ENCODE results near the gene BMPR1B.

BMPR1B gene

DNA sequence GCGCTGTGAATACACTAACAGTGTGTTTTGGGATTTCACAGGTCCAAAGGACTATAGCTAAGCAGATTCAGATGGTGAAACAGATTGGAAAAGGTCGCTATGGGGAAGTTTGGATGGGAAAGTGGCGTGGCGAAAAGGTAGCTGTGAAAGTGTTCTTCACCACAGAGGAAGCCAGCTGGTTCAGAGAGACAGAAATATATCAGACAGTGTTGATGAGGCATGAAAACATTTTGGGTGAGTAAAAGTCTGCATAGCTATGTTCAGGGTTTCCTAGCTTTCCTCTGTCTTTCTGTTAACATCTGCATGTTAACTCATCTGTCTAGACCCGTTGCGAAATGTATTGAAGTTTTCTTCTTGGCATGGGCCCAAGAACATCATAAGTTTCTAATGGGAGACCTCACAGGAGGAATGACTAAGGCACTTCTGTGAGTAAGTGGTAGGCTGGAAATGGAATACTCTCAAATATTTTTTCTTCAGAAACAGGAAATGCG is 372.1 kb downstream of the BMPR1B start:
- no peak overlapping the region for H3K27ac ChIP-seq (ENCODE audit: extremely low read depth, low read depth, low read length)
- no peaks in the 10 kb centered on the region; a peak in 1 of 3 replicates for H3K36me3 ChIP-seq (ENCODE audit: control insufficient read depth in 2 of 2, insufficient read depth in 1 of 2, low read length in 2 of 2)
- ChIA-PET CTCF (no interaction called here), POLR2A (no interaction called here)
- peaks cover 2% of the 10 kb centered on the region; the same call in 1 of the 2 replicates for H3K4me1 ChIP-seq (ENCODE audit: control insufficient read depth, insufficient read depth, low read length)
- no peak overlapping the region for H3K4me3 ChIP-seq (ENCODE audit: low read depth, low read length)
- no peaks in the 10 kb centered on the region for H3K9me3 ChIP-seq (ENCODE audit: control insufficient read depth, insufficient read depth, low read depth, low read length)
- TF ChIP-seq SETDB1 (IDR thresholded peaks at IDR 0.05; ENCODE audit: insufficient read length, low read length) (no peak), ZNF621 (tag by site-specific recombination; IDR thresholded peaks at IDR 0.05) (no peak), GLIS1 (tag by site-specific recombination; IDR thresholded peaks at IDR 0.05) (peak; percentile 57), ZNF660 (tag by site-specific recombination; IDR thresholded peaks at IDR 0.05) (peak; percentile 44; the same call in 1 of the 2 replicates), ZNF777 (tag by site-specific recombination; IDR thresholded peaks at IDR 0.05; ENCODE audit: borderline replicate concordance) (no peak), ZNF311 (tag by site-specific recombination; IDR thresholded peaks at IDR 0.05; ENCODE audit: borderline replicate concordance) (no peak), ZNF529 (tag by site-specific recombination; IDR thresholded peaks at IDR 0.05; ENCODE audit: insufficient replicate concordance) (no peak), ZNF560 (tag by site-specific recombination; IDR thresholded peaks at IDR 0.05; ENCODE audit: borderline replicate concordance) (no peak), ZNF585B (tag by site-specific recombination; IDR thresholded peaks at IDR 0.05) (no peak), ZNF302 (tag by site-specific recombination; IDR thresholded peaks at IDR 0.05; ENCODE audit: low read depth) (no peak), ZNF169 (tag by site-specific recombination; IDR thresholded peaks at IDR 0.05) (no peak), ZNF366 (tag by site-specific recombination; conservative IDR thresholded peaks at IDR 0.05) (peak; percentile 34; the same call in 1 of the 2 replicates), ZNF138 (tag by site-specific recombination; IDR thresholded peaks at IDR 0.05; ENCODE audit: borderline replicate concordance) (no peak), TCF7L2 (IDR thresholded peaks at IDR 0.05; ENCODE audit: borderline replicate concordance, low read depth, low read length) (no peak), PRDM1 (tag by site-specific recombination; IDR thresholded peaks at IDR 0.05) (peak; percentile 80), ZNF658 (tag by site-specific recombination; IDR thresholded peaks at IDR 0.05) (no peak), ZNF664 (tag by site-specific recombination; IDR thresholded peaks at IDR 0.05) (no peak), ZNF146 (tag by site-specific recombination; IDR thresholded peaks at IDR 0.05) (peak; percentile 94), KLF16 (tag by site-specific recombination; IDR thresholded peaks at IDR 0.05) (no peak), ZNF677 (tag by site-specific recombination; IDR thresholded peaks at IDR 0.05) (no peak), WT1 (tag by site-specific recombination; IDR thresholded peaks at IDR 0.05) (no peak), ZNF473 (tag by site-specific recombination; IDR thresholded peaks at IDR 0.05) (no peak), ZNF501 (tag by site-specific recombination; IDR thresholded peaks at IDR 0.05) (no peak), ZEB2 (tag by site-specific recombination; IDR thresholded peaks at IDR 0.05) (peak; percentile 30; the same call in 1 of the 2 replicates)
- TF ChIP-seq, protein P1, sequence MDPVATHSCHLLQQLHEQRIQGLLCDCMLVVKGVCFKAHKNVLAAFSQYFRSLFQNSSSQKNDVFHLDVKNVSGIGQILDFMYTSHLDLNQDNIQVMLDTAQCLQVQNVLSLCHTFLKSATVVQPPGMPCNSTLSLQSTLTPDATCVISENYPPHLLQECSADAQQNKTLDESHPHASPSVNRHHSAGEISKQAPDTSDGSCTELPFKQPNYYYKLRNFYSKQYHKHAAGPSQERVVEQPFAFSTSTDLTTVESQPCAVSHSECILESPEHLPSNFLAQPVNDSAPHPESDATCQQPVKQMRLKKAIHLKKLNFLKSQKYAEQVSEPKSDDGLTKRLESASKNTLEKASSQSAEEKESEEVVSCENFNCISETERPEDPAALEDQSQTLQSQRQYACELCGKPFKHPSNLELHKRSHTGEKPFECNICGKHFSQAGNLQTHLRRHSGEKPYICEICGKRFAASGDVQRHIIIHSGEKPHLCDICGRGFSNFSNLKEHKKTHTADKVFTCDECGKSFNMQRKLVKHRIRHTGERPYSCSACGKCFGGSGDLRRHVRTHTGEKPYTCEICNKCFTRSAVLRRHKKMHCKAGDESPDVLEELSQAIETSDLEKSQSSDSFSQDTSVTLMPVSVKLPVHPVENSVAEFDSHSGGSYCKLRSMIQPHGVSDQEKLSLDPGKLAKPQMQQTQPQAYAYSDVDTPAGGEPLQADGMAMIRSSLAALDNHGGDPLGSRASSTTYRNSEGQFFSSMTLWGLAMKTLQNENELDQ (tag by site-specific recombination; IDR thresholded peaks at IDR 0.05; ENCODE audit: low read depth), result no peak
- TF ChIP-seq, protein P2, sequence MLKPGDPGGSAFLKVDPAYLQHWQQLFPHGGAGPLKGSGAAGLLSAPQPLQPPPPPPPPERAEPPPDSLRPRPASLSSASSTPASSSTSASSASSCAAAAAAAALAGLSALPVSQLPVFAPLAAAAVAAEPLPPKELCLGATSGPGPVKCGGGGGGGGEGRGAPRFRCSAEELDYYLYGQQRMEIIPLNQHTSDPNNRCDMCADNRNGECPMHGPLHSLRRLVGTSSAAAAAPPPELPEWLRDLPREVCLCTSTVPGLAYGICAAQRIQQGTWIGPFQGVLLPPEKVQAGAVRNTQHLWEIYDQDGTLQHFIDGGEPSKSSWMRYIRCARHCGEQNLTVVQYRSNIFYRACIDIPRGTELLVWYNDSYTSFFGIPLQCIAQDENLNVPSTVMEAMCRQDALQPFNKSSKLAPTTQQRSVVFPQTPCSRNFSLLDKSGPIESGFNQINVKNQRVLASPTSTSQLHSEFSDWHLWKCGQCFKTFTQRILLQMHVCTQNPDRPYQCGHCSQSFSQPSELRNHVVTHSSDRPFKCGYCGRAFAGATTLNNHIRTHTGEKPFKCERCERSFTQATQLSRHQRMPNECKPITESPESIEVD (tag by site-specific recombination; IDR thresholded peaks at IDR 0.05), result peak; percentile 69
- TF ChIP-seq, protein P3, sequence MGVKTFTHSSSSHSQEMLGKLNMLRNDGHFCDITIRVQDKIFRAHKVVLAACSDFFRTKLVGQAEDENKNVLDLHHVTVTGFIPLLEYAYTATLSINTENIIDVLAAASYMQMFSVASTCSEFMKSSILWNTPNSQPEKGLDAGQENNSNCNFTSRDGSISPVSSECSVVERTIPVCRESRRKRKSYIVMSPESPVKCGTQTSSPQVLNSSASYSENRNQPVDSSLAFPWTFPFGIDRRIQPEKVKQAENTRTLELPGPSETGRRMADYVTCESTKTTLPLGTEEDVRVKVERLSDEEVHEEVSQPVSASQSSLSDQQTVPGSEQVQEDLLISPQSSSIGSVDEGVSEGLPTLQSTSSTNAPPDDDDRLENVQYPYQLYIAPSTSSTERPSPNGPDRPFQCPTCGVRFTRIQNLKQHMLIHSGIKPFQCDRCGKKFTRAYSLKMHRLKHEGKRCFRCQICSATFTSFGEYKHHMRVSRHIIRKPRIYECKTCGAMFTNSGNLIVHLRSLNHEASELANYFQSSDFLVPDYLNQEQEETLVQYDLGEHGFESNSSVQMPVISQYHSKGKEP (tag by site-specific recombination; IDR thresholded peaks at IDR 0.05), result 0 out of 2 replicates have a peak, but pooled peaks have one; percentile 11
- TF ChIP-seq, protein P4, sequence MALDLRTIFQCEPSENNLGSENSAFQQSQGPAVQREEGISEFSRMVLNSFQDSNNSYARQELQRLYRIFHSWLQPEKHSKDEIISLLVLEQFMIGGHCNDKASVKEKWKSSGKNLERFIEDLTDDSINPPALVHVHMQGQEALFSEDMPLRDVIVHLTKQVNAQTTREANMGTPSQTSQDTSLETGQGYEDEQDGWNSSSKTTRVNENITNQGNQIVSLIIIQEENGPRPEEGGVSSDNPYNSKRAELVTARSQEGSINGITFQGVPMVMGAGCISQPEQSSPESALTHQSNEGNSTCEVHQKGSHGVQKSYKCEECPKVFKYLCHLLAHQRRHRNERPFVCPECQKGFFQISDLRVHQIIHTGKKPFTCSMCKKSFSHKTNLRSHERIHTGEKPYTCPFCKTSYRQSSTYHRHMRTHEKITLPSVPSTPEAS (tag by site-specific recombination; IDR thresholded peaks at IDR 0.05), result no peak
- TF ChIP-seq, protein P5, sequence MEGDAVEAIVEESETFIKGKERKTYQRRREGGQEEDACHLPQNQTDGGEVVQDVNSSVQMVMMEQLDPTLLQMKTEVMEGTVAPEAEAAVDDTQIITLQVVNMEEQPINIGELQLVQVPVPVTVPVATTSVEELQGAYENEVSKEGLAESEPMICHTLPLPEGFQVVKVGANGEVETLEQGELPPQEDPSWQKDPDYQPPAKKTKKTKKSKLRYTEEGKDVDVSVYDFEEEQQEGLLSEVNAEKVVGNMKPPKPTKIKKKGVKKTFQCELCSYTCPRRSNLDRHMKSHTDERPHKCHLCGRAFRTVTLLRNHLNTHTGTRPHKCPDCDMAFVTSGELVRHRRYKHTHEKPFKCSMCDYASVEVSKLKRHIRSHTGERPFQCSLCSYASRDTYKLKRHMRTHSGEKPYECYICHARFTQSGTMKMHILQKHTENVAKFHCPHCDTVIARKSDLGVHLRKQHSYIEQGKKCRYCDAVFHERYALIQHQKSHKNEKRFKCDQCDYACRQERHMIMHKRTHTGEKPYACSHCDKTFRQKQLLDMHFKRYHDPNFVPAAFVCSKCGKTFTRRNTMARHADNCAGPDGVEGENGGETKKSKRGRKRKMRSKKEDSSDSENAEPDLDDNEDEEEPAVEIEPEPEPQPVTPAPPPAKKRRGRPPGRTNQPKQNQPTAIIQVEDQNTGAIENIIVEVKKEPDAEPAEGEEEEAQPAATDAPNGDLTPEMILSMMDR (tag by site-specific recombination; IDR thresholded peaks at IDR 0.05), result no peak
- TF ChIP-seq, protein P6, sequence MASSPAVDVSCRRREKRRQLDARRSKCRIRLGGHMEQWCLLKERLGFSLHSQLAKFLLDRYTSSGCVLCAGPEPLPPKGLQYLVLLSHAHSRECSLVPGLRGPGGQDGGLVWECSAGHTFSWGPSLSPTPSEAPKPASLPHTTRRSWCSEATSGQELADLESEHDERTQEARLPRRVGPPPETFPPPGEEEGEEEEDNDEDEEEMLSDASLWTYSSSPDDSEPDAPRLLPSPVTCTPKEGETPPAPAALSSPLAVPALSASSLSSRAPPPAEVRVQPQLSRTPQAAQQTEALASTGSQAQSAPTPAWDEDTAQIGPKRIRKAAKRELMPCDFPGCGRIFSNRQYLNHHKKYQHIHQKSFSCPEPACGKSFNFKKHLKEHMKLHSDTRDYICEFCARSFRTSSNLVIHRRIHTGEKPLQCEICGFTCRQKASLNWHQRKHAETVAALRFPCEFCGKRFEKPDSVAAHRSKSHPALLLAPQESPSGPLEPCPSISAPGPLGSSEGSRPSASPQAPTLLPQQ (tag by site-specific recombination; IDR thresholded peaks at IDR 0.05), result no peak

Data from HEK293 (cell line).